Measurements from ENCODE around the gene RAB1B.

Gene RAB1B

GRCh38 chr11:66259225-66259624, 9.2 kb upstream of the RAB1B start:
- no peaks in the 10 kb centered on the region for H3K9me3 ChIP-seq (ENCODE audit: control insufficient read depth, low read length)
- H3K27ac ChIP-seq (ENCODE audit: low read depth, low read length, severe bottlenecking): no peak overlapping the region
- H3K36me3 ChIP-seq (ENCODE audit: control insufficient read depth, insufficient read depth, low read length): peaks cover 46% of the 10 kb centered on the region
- 100% methylated on average over 2 of the region's 2 CpGs for WGBS, 2 experiments (ENCODE audit: insufficient coverage in 2 of 2)
- peaks cover 11% of the 10 kb centered on the region for H3K4me1 ChIP-seq (ENCODE audit: control insufficient read depth, insufficient read depth, low read length, poor library complexity, severe bottlenecking)
- H3K4me3 ChIP-seq (ENCODE audit: extremely low read depth, insufficient read depth, low read length, poor library complexity, severe bottlenecking): no peak overlapping the region

- Histone ChIP-seq H3K36me3 (ENCODE audit: control insufficient read depth, insufficient read depth, low read length) (peaks cover 53% of the 10 kb centered on the region), H3K27ac (ENCODE audit: low read depth, low read length, severe bottlenecking) (no peak overlapping the region), H3K4me1 (ENCODE audit: control insufficient read depth, insufficient read depth, low read length, poor library complexity, severe bottlenecking) (peaks cover 11% of the 10 kb centered on the region), H3K9me3 (ENCODE audit: control insufficient read depth, low read length) (no peaks in the 10 kb centered on the region), H3K4me3 (ENCODE audit: extremely low read depth, insufficient read depth, low read length, poor library complexity, severe bottlenecking) (no peak overlapping the region)
- 100% methylated on average over 4 of the region's 4 CpGs for WGBS, 2 experiments (ENCODE audit: insufficient coverage in 2 of 2)
These were observed 8.5 kb upstream of the RAB1B start for GRCh38 chr11:66259956-66260355.

- Histone ChIP-seq H3K27ac (ENCODE audit: low read depth, low read length, severe bottlenecking) (no peak overlapping the region), H3K9me3 (ENCODE audit: control insufficient read depth, low read length) (no peaks in the 10 kb centered on the region), H3K36me3 (ENCODE audit: control insufficient read depth, insufficient read depth, low read length) (peaks cover 59% of the 10 kb centered on the region), H3K4me3 (ENCODE audit: extremely low read depth, insufficient read depth, low read length, poor library complexity, severe bottlenecking) (no peak overlapping the region), H3K4me1 (ENCODE audit: control insufficient read depth, insufficient read depth, low read length, poor library complexity, severe bottlenecking) (peaks cover 6% of the 10 kb centered on the region)
- WGBS, 2 experiments (ENCODE audit: insufficient coverage in 2 of 2): 92 to 96% methylated on average over 16 of the region's 16 CpGs
These were observed 6.9 kb upstream of the RAB1B start for GRCh38 chr11:66261578-66261977.

GRCh38 chr11:66262191-66262590, 6.2 kb upstream of the RAB1B start:
- WGBS, 2 experiments (ENCODE audit: insufficient coverage in 2 of 2): 98 to 100% methylated on average over 4 to 5 of the region's 5 CpGs
- Histone ChIP-seq H3K36me3 (ENCODE audit: control insufficient read depth, insufficient read depth, low read length) (peaks cover 59% of the 10 kb centered on the region), H3K9me3 (ENCODE audit: control insufficient read depth, low read length) (no peaks in the 10 kb centered on the region), H3K4me1 (ENCODE audit: control insufficient read depth, insufficient read depth, low read length, poor library complexity, severe bottlenecking) (peaks cover 4% of the 10 kb centered on the region), H3K4me3 (ENCODE audit: extremely low read depth, insufficient read depth, low read length, poor library complexity, severe bottlenecking) (no peak overlapping the region), H3K27ac (ENCODE audit: low read depth, low read length, severe bottlenecking) (no peak overlapping the region)

- WGBS, 2 experiments (ENCODE audit: insufficient coverage in 2 of 2): 95 to 98% methylated on average over 8 to 12 of the region's 12 CpGs
- Histone ChIP-seq H3K9me3 (ENCODE audit: control insufficient read depth, low read length) (no peaks in the 10 kb centered on the region), H3K4me3 (ENCODE audit: extremely low read depth, insufficient read depth, low read length, poor library complexity, severe bottlenecking) (no peak overlapping the region), H3K27ac (ENCODE audit: low read depth, low read length, severe bottlenecking) (no peak overlapping the region), H3K36me3 (ENCODE audit: control insufficient read depth, insufficient read depth, low read length) (peaks cover 59% of the 10 kb centered on the region), H3K4me1 (ENCODE audit: control insufficient read depth, insufficient read depth, low read length, poor library complexity, severe bottlenecking) (peaks cover 4% of the 10 kb centered on the region)
These were observed 5.7 kb upstream of the RAB1B start for GRCh38 chr11:66262696-66263095.

- no peaks in the 10 kb centered on the region for H3K9me3 ChIP-seq (ENCODE audit: control insufficient read depth, low read length)
- WGBS, 2 experiments (ENCODE audit: insufficient coverage in 2 of 2): 93 to 97% methylated on average over 3 to 4 of the region's 4 CpGs
- no peak overlapping the region for H3K4me3 ChIP-seq (ENCODE audit: extremely low read depth, insufficient read depth, low read length, poor library complexity, severe bottlenecking)
- no peak overlapping the region for H3K27ac ChIP-seq (ENCODE audit: low read depth, low read length, severe bottlenecking)
- H3K36me3 ChIP-seq (ENCODE audit: control insufficient read depth, insufficient read depth, low read length): peaks cover 59% of the 10 kb centered on the region
- H3K4me1 ChIP-seq (ENCODE audit: control insufficient read depth, insufficient read depth, low read length, poor library complexity, severe bottlenecking): peaks cover 4% of the 10 kb centered on the region
These were observed 5.2 kb upstream of the RAB1B start for GRCh38 chr11:66263231-66263630.

- Histone ChIP-seq H3K9me3 (ENCODE audit: control insufficient read depth, low read length) (no peaks in the 10 kb centered on the region), H3K27ac (ENCODE audit: low read depth, low read length, severe bottlenecking) (no peak overlapping the region), H3K36me3 (ENCODE audit: control insufficient read depth, insufficient read depth, low read length) (peaks cover 59% of the 10 kb centered on the region), H3K4me1 (ENCODE audit: control insufficient read depth, insufficient read depth, low read length, poor library complexity, severe bottlenecking) (peaks cover 2% of the 10 kb centered on the region), H3K4me3 (ENCODE audit: extremely low read depth, insufficient read depth, low read length, poor library complexity, severe bottlenecking) (no peak overlapping the region)
- WGBS, 2 experiments (ENCODE audit: insufficient coverage in 2 of 2): 98 to 100% methylated on average over 8 to 10 of the region's 10 CpGs
These were observed 4.7 kb upstream of the RAB1B start for GRCh38 chr11:66263785-66264184.

- Histone ChIP-seq H3K27ac (ENCODE audit: low read depth, low read length, severe bottlenecking) (no peak overlapping the region), H3K9me3 (ENCODE audit: control insufficient read depth, low read length) (no peaks in the 10 kb centered on the region), H3K4me1 (ENCODE audit: control insufficient read depth, insufficient read depth, low read length, poor library complexity, severe bottlenecking) (no peaks in the 10 kb centered on the region), H3K4me3 (ENCODE audit: extremely low read depth, insufficient read depth, low read length, poor library complexity, severe bottlenecking) (no peak overlapping the region), H3K36me3 (ENCODE audit: control insufficient read depth, insufficient read depth, low read length) (peaks cover 54% of the 10 kb centered on the region)
- 95 to 99% methylated on average over 6 to 7 of the region's 8 CpGs for WGBS, 2 experiments (ENCODE audit: insufficient coverage in 2 of 2)
These were observed 4.1 kb upstream of the RAB1B start for GRCh38 chr11:66264383-66264782.

- 61 to 87% methylated on average over 3 to 5 of the region's 12 CpGs for WGBS, 2 experiments (ENCODE audit: insufficient coverage in 2 of 2)
- peaks cover 49% of the 10 kb centered on the region for H3K36me3 ChIP-seq (ENCODE audit: control insufficient read depth, insufficient read depth, low read length)
- no peaks in the 10 kb centered on the region for H3K9me3 ChIP-seq (ENCODE audit: control insufficient read depth, low read length)
- H3K4me3 ChIP-seq (ENCODE audit: extremely low read depth, insufficient read depth, low read length, poor library complexity, severe bottlenecking): no peak overlapping the region
- peaks cover 3% of the 10 kb centered on the region for H3K4me1 ChIP-seq (ENCODE audit: control insufficient read depth, insufficient read depth, low read length, poor library complexity, severe bottlenecking)
- H3K27ac ChIP-seq (ENCODE audit: low read depth, low read length, severe bottlenecking): no peak overlapping the region
These were observed 3.5 kb upstream of the RAB1B start for GRCh38 chr11:66264914-66265313.

GRCh38 chr11:66265531-66266377, 2.7 kb upstream of the RAB1B start:
- H3K27ac ChIP-seq (ENCODE audit: low read depth, low read length, severe bottlenecking): no peak overlapping the region
- H3K9me3 ChIP-seq (ENCODE audit: control insufficient read depth, low read length): no peaks in the 10 kb centered on the region
- H3K4me1 ChIP-seq (ENCODE audit: control insufficient read depth, insufficient read depth, low read length, poor library complexity, severe bottlenecking): peaks cover 3% of the 10 kb centered on the region
- WGBS, 2 experiments (ENCODE audit: insufficient coverage in 2 of 2): 98 to 99% methylated on average over 19 to 21 of the region's 26 CpGs
- no peak overlapping the region for H3K4me3 ChIP-seq (ENCODE audit: extremely low read depth, insufficient read depth, low read length, poor library complexity, severe bottlenecking)
- peaks cover 46% of the 10 kb centered on the region for H3K36me3 ChIP-seq (ENCODE audit: control insufficient read depth, insufficient read depth, low read length)

- peak overlapping the region; percentile 87 for H3K4me3 ChIP-seq (ENCODE audit: extremely low read depth, insufficient read depth, low read length, poor library complexity, severe bottlenecking)
- 87 to 91% methylated on average over 18 to 20 of the region's 20 CpGs for WGBS, 2 experiments (ENCODE audit: insufficient coverage in 2 of 2)
- H3K27ac ChIP-seq (ENCODE audit: low read depth, low read length, severe bottlenecking): peak overlapping the region; percentile 43
- H3K4me1 ChIP-seq (ENCODE audit: control insufficient read depth, insufficient read depth, low read length, poor library complexity, severe bottlenecking): peaks cover 3% of the 10 kb centered on the region
- peaks cover 44% of the 10 kb centered on the region for H3K36me3 ChIP-seq (ENCODE audit: control insufficient read depth, insufficient read depth, low read length)
- H3K9me3 ChIP-seq (ENCODE audit: control insufficient read depth, low read length): no peaks in the 10 kb centered on the region
These were observed 1.9 kb upstream of the RAB1B start for GRCh38 chr11:66266378-66267038.

Measured in mesodermal cell (in vitro differentiated cells).